GM18508 (cell line): ENCODE results near the gene MRPL48.
A peak's percentile ranks its signal among the peaks of the same experiment; 100 is the strongest.
"Not testable (repeated sequence)": the region's sequence is repeated elsewhere in the genome, so short reads cannot be mapped to it uniquely, and the experiment has no call there.

Experiments
- ATAC-seq: cut with Tn5 transposase; IDR thresholded peaks from one replicate; pipeline ENCODE4 v1.9.1; 2021; ENCODE audit warnings: moderate number of reproducible peaks; ENCODE audit not compliant: insufficient read depth, unreplicated experiment

MRPL48 gene

GRCh38 chr11:73787643-73788558 is at the start of gene MRPL48:
MRPL48 (plus strand) TSS chr11:73787874; CDS start chr11:73787972, 98 bp downstream.
- ATAC-seq = peak; percentile 53

DNA sequence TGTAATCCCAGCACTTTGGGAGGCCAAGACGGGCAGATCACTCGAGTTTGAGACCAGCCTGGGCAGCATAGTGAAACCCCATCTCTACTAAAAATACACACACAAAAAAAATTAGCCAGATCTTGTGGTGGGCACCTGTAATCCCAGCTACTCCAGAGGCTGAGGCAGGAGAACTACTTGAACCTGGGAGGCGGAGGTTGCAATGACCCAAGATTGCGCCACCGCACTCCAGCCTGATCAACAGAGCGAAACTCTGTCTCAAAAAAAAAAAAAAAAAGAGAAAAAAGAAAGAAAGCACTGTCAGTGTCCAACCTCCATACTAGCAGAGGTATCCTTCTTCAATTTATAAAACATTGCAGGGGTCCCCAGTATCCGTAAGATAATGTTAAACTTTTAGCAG is 44.6 kb upstream of the MRPL48 start:
- ATAC-seq = no peak

DNA sequence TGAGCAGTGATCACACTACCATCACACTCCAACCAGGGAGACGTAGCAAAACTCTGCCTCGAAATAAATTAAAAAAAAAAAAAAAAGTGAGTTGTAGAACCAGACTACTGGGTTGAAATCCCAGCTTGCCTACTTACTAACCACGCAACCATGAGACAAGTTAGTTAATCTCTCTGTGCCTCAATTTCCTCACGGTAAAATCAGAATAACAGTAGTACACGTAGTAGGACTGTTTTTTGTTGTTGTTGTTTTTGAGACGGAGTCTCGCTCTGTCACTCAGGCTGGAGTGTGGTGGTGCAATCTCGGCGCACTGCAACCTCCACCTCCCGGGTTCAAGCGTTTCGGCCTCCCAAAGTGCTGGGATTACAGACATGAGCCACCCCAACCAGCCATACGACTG is 41.0 kb upstream of the MRPL48 start:
- ATAC-seq = no peak

DNA sequence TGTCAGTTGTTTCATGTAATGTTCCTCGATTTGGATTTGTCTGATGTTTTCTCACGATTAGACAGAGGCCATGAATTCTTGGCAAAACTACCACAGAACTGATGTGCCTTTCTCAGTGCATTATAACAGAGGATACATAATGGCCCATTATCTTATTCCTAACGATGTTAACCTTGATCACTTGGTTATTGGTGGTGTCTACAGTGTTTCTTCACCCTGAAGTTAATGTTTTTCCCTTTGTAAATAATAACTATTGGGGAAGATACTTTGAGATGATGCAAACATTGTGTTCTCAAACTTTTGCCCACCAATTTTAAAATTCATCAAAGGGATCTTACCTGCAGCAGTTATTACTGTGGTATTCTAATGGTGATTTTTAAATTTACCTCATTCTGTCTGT is 39.9 kb upstream of the MRPL48 start:
- ATAC-seq = no peak

GRCh38 chr11:73748300-73748699 is 39.4 kb upstream of the MRPL48 start:
- ATAC-seq = no peak

GRCh38 chr11:73749118-73749517 is 38.6 kb upstream of the MRPL48 start:
- no peak for ATAC-seq

- ATAC-seq = no peak
Observed at GRCh38 chr11:73750228-73750627, 37.4 kb upstream of the MRPL48 start.

- ATAC-seq = not testable (repeated sequence)
Observed at GRCh38 chr11:73750862-73751261, 36.8 kb upstream of the MRPL48 start.

- ATAC-seq = no peak
Observed at GRCh38 chr11:73752216-73752867, 35.3 kb upstream of the MRPL48 start.

DNA sequence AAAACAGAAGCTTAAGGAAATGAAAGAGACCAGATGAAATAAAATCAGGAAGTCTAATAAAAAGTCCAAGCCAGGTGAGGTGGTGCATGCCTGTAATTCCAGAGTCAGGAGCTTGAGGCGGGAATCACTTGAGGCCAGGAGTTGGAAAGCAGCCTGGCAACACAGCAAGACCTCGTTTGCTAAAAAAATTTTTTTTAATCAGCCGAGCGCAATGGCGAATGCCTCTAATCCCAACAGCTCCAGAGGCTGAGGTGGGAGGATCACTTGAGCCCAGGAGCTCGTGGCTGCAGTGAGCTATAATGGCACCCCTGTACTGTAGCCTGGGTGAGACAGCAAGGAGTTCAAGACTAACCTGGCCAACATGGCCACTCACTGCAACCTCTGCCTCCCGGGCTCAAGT is 34.8 kb upstream of the MRPL48 start:
- ATAC-seq = no peak

DNA sequence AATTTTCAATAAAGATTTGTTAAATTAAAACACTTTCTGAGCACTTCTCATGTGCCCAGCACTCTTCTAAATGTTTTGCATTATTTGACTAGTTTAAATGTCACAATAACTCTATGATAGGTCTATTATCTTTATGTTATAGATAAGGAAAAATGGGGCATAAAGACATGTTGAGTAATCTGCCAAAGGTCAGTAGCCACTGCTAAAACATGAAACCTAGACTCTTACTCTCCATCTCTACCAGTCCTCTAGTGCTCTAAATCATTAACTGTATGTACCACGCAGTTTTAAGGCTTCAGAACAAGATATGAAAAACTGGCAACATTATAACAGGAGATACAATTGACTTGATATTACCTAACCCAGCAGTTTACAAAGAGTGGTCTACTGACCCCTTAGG is 33.7 kb upstream of the MRPL48 start:
- ATAC-seq = no peak

GRCh38 chr11:73755670-73756069 is 32.0 kb upstream of the MRPL48 start:
- no peak for ATAC-seq

DNA sequence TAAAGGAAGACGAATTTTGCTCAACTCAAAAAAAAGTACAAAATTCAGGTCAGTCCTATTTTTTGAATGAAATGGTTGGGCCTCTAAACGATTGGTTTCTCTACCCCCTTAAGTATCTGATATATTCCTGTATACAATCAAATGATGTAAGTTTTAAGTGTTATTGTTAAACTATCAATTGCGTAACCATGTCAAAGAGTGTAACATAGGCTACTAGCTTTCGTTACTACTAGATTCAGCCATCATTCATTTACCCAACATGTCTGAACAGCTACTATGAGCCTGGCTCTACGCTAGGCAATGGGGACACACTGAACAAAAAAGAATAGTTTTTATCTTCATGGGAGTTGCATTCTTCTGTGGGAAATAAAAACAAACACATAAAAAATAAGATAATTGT is 30.1 kb upstream of the MRPL48 start:
- no peak for ATAC-seq

- no peak for ATAC-seq
Observed at GRCh38 chr11:73758451-73758850, 29.2 kb upstream of the MRPL48 start.

DNA sequence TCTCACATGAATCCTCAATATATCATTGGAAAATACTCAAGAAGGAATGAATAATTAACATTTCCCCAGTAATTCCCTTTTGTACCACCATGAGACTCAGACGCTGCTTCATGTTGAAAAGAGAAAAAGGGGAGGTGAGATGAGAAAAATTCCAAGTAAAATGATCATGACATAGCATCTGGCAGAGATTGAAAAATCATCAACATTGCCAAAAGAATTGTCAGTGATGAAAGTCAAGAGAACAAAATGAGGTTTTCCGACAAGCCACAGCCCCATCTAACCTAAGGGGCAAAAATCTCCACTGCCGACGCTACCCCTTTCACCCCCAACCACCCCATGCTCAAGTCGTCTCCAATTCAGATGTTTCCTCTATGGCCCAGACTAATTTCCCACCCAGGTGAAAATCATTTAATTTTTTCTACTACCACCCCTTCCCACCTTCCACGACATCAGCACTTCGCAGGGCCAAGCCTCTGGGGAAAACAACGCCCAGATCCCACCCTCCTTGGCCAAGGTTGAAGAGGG is 28.0 kb upstream of the MRPL48 start:
- no peak for ATAC-seq

DNA sequence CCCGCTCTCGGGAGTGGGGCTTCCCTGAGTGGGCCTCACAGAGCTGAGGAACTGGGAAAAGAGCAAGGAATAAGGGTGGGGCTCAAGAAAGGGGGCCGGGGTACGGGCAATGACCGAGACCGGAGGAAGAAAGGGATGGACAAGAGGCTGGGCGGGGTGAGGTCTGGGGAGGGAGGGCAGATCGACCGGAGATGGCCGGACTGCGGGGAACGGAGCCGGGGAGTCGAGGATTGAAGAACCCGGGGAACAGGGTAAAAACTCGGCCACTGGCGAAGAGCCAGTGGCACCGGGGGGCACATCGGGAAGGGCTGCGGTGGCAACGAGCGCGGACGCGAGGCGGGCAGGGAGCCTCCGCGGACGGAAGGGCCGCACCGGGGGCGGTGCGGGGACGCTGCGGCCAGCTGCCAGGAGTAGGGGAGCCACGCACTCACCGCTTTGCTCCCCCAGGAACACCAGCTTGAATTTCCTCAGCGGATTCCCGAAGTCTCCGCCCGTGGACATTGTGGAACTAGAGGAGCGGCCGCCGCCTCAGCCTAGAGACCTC is 27.5 kb upstream of the MRPL48 start:
- no peak for ATAC-seq

- ATAC-seq = peak; percentile 80
Observed at GRCh38 chr11:73760679-73761402, 26.8 kb upstream of the MRPL48 start, which contains the start of gene RAB6A. RAB6A (minus strand) TSS chr11:73761074; CDS start chr11:73760635, 439 bp downstream.

DNA sequence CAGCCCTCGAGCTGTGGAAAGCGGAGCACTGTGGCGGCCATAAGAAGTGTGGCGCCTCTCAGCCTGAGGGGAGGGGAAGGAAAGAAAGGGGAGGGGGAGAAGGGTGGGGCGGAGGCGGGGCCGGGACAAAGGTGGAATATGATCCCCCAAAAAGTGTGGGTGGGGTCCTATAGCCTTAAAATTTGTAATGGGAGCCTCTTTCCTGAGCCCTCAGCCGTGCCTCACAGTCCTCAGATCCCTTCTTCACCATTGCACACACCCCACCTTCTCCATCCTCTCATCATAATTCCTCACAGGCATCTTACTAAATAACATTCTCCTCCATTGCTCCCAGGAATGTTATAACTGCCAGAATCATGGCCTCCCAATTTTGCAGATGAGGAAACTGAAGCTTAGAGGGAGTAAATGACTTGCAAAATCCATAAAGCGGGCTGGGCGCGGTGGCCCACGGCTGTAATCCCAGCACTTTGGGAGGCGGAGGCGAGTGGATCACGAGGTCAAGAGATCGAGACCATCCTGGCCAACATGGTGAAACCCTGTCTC is 26.2 kb upstream of the MRPL48 start:
- no peak for ATAC-seq

GRCh38 chr11:73762732-73763131 is 24.9 kb upstream of the MRPL48 start:
- ATAC-seq = no peak

- no peak for ATAC-seq
Observed at GRCh38 chr11:73766763-73767162, 20.9 kb upstream of the MRPL48 start.
